HG02943 (cell line): ENCODE measurements around the gene ADCY7.
"Not testable (repeated sequence)": the region's sequence is repeated elsewhere in the genome, so short reads cannot be mapped to it uniquely, and the experiment has no call there.

Experiments
- ATAC-seq: cut with Tn5 transposase; IDR thresholded peaks from one replicate; pipeline ENCODE4 v1.9.1; 2021; ENCODE audit warnings: mild to moderate bottlenecking, low read depth, moderate library complexity; ENCODE audit not compliant: unreplicated experiment

ADCY7 gene

GRCh38 chr16:50266337-50267091 lies at the start of gene ADCY7:
Gene ADCY7, plus strand, starts transcription at chr16:50266551. Its CDS starts 21,629 bp downstream, at chr16:50288180.
- ATAC-seq, result peak; percentile 69

DNA sequence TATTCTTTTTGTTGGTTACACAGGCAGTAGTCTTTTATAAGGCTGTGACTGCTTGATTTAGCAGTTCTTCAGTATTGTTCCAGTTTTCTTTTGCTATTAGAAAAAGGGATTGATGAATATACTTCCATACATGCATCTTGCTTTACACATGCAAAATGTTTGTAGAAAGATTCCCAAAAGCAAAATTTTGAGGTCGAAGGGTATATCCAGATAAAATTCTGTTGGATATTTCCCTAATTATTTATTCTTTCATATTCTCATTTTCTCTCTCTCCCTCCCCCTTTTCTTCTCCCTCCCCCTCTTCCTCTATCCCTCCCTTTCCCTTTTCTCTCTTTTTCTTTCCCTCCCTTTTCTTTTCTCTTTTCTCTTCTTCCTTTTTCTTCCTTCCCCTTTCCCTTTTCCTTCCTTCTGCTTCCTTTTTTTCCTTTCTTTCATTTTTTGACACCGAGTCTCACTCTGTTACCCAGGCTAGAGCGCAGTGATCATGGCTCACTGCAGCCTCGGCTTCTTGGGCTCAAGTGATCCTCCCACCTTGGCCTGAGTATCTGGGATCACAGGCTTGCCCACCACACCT lies 46.9 kb upstream of the ADCY7 start:
- ATAC-seq, result no peak

- no peak for ATAC-seq
Measured at GRCh38 chr16:50224286-50224685, 42.1 kb upstream of the ADCY7 start.

- ATAC-seq, result no peak
Measured at GRCh38 chr16:50227120-50227519, 39.2 kb upstream of the ADCY7 start.

GRCh38 chr16:50227665-50228064 lies 38.7 kb upstream of the ADCY7 start:
- ATAC-seq, result no peak

DNA sequence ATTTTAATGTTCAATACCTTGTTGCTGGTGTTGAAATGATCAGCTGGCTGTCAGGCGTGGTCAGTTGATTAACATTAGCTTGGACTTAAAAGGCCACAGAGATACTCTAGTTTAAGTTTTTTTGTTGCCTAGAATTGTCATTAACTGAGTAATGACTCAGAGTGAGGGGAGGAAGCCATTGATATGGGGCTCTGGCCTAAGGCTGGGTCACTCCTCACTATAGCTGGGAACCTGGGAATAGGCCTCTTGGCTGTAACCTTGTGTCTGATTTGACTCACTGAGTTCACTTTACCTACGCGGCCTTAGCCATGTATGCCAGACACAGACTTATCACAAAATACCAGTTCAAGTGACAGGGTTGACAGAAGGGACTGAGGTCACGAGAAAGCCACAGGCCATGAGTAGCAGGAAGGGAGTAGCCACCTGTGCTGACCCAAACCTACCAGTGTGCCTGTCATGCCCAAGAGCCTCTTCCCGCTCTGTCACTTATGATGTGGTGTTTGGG lies 37.9 kb upstream of the ADCY7 start:
- ATAC-seq, result no peak

GRCh38 chr16:50229149-50229726 lies 37.1 kb upstream of the ADCY7 start:
- ATAC-seq, result no peak

DNA sequence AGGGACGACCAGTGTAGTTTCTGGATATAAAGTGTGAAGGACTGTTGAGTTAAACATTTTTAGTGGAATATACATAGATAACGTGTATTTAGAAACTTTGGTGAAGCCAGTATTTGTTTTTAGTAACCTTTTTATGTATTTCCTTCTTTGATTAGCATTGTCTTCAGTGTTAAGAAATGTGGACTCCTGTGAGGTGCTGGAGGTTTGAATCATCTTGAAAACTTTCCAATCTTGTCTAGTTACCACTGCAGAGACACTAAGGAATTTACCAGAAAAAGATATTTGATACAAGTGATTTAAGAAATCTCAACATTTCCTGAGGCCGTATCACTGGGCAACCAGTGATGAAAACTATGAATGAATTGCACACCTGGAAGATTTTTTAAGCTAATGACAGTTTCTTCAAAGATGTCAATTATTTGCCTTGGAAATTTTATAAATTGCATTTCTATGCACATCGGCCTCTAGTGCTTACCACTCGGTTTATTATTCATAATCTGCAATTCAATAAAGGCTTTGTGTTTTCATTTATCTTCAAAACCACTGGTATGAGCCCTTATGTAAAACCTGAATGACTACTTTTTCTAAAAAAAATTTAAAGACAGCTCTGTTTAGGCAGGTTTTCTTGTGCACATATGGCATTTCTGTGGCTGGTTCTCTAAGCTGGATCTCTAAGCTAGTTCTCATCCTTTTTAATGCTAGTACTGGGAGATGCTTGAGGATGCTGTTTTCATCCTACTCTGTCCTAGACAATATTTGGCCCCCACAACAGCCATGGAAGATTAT lies 31.4 kb upstream of the ADCY7 start:
- no peak for ATAC-seq

- no peak for ATAC-seq
Measured at GRCh38 chr16:50235581-50235980, 30.8 kb upstream of the ADCY7 start.

DNA sequence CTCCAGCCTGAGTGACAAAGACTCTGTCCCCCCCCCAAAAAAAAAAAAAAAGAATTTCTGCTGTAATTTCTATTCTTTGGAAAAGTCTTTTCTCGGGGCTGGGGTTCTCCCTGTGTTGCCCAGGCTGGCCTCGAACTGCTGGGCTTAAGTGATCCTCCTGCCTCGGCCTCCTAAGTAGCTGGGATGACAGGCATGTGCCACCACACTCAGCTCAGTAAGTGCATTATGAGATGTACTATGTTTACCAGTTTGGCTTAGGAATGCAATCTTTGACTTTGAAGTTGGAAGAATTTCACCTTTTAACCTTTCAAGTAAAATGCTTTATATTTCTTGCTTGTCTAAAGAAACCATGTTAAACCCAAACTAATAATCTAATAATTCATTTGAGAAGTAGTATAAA lies 28.0 kb upstream of the ADCY7 start:
- no peak for ATAC-seq

DNA sequence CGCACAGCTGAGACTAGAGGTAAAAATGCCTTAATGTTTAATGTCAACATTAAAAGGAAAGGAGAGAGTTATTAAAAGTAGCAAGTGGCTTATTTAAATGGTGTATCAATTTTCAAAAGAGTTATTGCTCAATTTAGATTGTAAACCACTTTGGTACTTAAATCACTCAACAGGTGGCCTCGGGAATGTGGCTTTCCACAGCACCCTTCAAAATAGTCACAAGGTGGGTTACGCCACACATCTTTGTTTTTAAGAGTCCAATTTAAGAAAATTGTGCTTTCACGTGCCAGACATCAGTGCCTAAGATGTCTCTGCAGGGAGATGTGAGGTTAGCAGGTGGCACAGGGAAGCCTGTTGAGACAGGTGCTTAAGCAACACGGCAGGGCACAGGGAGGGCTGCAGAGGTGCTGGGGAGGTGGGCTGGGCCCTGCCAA lies 27.5 kb upstream of the ADCY7 start:
- ATAC-seq, result no peak

DNA sequence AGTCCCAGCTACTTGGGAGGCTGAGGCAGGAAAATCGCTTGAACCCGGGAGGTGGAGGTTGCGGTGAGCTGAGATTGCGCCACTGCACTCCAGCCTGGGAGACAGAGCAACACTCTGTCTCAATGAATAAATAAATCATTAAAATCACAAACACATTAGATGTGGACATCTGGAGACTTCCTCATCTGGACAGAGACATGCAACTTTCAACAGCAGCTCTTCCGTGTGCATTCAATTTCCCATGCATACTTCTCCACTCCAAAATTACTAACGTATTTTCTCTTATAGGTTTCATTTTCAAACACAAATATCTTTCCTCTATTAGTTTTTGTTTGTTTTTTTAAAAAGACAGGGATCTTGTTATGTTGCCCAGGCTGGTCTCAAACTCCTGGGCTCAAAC lies 23.3 kb upstream of the ADCY7 start:
- ATAC-seq, result not testable (repeated sequence)

DNA sequence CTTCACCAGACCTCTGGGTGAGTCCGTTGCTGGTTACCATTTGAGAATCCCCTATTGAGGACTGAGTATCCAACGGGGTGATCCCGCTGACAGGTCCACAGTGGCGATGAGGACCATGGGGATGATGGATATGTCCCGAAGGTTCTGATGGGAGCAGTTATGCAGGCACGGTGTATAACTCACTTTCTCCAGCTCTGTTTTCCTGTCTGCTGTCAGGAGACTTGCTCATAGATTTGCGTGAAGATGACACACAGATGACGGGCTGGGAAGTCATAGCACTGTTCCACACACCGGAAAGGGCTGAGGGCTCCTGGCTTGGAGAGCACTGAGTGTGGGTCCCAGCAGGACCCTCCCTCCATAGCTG lies 22.2 kb upstream of the ADCY7 start:
- ATAC-seq, result no peak

- ATAC-seq, result no peak
Measured at GRCh38 chr16:50244504-50245416, 21.6 kb upstream of the ADCY7 start.

DNA sequence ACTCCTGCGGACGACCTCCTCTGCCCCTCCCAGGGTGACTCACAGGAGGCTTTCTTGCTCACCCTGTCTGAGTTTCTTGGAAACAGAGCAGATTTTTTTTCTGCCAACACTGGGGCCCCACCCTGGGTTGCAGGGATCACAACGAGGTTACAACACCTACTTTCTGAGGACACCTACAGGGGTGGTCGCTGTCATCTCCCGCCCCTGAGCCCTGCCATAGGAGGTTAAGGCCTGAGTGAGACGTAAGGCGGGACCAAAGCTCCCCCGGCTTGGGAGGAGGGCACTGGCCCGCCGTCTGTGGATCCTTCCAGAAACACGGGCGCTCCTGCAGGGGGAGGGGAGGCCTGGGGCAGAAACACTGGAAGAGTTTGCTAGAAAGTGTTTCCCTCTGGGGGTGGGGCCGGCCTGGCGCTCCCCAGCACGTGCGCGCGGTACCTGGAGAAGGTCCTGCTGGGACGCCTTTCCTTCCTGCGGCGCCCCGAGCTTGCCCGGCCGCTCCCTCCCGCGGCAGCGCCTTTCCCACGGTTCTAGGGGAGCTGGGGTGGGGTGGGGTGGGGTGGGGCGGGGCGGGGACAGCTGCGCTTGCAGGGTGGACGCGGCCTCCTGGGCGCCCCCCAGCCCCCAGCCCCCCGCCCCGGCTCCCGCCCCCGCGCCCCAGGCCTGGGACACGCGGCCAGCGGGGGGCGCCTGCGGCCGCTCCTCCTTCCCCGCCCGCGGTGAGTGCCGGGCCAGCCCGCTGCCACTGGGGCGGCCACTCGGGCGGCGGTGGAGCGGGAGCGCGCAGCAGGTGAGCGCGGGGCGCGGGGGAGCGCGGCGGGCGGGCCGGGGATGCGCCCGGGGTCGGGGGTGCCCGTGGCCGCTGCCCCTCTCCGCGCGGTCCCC lies 20.7 kb upstream of the ADCY7 start:
- ATAC-seq, result peak; percentile 55

DNA sequence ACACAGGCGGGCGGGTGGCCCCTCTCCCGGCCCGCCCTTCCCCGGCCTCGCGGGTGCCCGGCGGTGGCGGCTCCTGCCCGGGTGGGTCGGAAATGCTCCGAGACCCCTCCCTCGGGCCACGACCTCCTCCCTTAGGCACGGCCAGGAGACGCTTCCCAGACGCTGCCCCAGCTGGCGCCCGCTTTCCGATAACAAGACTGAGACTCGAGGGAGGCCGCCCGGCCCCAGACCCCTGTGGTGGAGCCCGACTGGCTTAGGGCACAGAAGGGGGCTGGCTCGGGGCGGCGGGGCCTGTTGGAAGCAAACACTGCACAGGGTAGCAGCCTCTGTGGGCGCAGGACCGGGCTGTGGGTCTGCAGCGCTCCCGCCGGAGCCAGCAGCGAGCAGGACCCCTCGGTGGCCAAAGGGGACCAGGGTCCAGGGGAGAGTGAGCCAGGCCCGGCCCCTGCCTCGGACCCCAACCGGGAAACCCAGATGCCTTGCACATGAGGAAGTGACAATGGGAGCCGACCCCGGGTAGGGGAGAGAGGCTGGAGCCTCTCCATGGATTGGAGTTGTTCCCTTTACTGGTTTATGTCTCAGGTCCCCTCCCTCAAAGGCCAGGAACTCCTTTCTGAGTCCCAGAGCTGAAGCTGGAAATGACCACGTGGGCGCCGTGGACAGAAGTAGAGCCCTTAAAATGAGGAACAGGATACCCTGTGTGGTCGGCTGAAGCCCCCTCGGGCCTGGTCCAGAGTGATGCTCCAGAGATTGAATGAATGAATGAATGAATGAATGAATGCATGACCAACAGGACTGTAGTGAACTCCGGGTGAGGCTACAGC lies 19.8 kb upstream of the ADCY7 start:
- peak; percentile 36 for ATAC-seq

GRCh38 chr16:50247123-50247905 lies 19.0 kb upstream of the ADCY7 start:
- no peak for ATAC-seq
